AG10803 (cell line): ENCODE data around the gene ERF.

Experiments
- DNase-seq: peaks from one replicate; pipeline ENCODE4 v3.0.0; 2010; ENCODE audit warnings: low read depth
- H3K4me3 ChIP-seq: 2 replicates; pipeline ENCODE4 v1.5.1; 2011; ENCODE audit warnings: mild to moderate bottlenecking, low read length, control low read depth
- CTCF ChIP-seq: conservative IDR thresholded peaks from 2 replicates; pipeline ENCODE4 v1.5.1; 2011; ENCODE audit warnings: mild to moderate bottlenecking, low read length, control low read depth, inconsistent platforms

The ERF gene

DNA sequence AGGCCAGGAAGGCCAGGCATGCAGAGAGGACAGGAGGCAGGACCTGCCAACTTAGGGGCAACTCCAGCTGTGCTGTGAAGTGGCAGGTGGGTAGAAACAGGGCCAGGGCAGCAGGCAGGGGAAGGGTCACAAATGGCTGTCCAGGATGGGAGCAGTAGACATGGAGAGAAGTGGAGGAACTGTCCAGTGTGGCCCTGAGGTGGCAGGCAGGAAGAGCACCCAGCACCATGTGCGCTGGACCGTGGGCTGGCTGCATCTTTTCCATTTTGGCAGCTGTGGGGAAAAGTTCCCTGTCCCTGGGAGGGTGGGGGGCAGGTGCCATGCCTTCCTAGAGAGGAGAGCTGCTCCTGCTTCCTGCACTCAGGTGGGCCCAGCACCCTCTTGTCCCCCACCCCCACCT lies 51.2 kb downstream of the ERF start:
- DNase-seq: no peak
- no peak overlapping the region for H3K4me3 ChIP-seq
- TF ChIP-seq CTCF: no peak

GRCh38 chr19:42202290-42202880 lies 52.5 kb downstream of the ERF start:
- no peak overlapping the region for H3K4me3 ChIP-seq
- no peak for DNase-seq
- no peak for TF ChIP-seq CTCF

DNA sequence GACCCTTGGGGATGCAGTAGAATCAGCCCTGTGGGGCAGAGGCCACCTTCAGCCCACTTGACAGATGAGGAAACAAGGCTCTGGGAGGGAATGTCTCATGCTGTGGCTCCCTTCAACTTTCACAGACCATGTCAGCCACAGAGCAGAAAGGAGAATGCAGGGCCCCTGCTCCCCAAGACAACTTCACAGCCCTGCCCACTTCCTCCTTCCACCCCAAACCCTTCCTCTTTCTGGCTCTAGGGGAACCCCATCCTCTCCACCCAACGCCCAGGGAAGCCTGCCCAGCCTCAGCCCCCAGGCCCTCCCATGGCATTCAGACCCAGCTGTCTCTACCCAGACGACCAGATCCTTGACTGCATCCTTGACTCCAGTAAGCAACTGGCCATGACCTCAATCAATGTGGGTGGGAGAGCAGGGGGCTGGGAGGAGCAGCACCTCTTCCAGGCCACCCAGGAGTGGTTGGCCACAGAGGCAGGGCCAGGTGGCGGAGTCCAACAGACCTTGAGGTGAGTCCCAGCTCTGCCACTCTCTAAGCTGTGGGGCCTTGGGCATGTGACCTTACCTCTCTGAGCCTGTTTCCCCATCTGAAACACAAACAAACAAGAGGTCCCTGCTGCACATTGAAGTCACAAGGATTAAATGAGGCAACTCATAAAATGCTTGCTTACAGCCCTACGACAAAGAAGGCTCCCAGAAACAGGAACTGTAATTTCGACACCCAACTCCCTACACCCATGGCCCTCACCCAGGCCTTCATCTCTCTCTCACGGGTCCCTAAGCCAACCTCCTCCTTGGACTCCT lies 53.2 kb downstream of the ERF start:
- no peak overlapping the region for H3K4me3 ChIP-seq
- no peak for TF ChIP-seq CTCF
- no peak for DNase-seq

- no peak for DNase-seq
- H3K4me3 ChIP-seq: no peak overlapping the region
- TF ChIP-seq CTCF: no peak
These were observed 54.7 kb downstream of the ERF start for GRCh38 chr19:42200116-42200715.

- DNase-seq: no peak
These were observed 55.4 kb downstream of the ERF start for GRCh38 chr19:42199440-42200115.

GRCh38 chr19:42198676-42199439 lies 56.1 kb downstream of the ERF start:
- no peak overlapping the region for H3K4me3 ChIP-seq
- no peak for TF ChIP-seq CTCF
- no peak for DNase-seq

More at GRCh38 chr19:42199440-42200115, 55.4 kb downstream of the ERF start:
- no peak for TF ChIP-seq CTCF
- H3K4me3 ChIP-seq: no peak overlapping the region
